Keratinocyte (primary cell): Measurements from ENCODE around the gene GRAMD2A.

Experiments used
- EZH2 ChIP-seq: IDR thresholded peaks from one replicate; pipeline ENCODE4 v1.6.1; 2012; ENCODE audit warnings: inconsistent platforms, mild to moderate bottlenecking, low read length, moderate library complexity
- TF ChIP-seq, protein P1 (sequence below), 3 experiments: IDR thresholded peaks in 1 of 3; conservative IDR thresholded peaks in 1 of 3; optimal IDR thresholded peaks in 1 of 3; 2 replicates in 2 of 3; 3 replicates in 1 of 3; pipeline versions ENCODE3 to v1.5.1; 2011; ENCODE audit warnings: low read length in 3 of 3, mild to moderate bottlenecking in 3 of 3, moderate library complexity in 2 of 3, control low read depth in 1 of 3, inconsistent platforms in 1 of 3; ENCODE audit not compliant: insufficient read depth in 2 of 3; ENCODE audit errors: extremely low read depth in 1 of 3

DNA sequence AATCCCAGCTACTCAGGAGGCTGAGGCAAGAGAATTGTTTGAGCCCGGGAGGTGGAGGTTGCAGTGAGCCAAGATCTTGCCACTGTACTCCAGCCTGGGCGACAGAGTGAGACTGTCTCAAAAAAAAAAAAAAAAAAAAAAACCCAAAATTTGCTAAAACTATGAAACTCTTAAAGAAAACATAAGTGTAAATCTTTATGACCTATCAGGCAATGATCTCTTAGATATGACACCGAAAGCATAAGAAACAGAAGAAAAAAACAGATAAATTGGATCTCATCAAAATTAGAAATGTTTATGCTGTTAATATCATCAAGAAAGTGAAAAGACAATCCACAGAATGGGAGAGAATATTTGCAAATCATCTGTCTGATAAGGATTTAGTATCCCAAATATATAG, 15.3 kb downstream of the GRAMD2A start:
- TF ChIP-seq, protein P1, sequence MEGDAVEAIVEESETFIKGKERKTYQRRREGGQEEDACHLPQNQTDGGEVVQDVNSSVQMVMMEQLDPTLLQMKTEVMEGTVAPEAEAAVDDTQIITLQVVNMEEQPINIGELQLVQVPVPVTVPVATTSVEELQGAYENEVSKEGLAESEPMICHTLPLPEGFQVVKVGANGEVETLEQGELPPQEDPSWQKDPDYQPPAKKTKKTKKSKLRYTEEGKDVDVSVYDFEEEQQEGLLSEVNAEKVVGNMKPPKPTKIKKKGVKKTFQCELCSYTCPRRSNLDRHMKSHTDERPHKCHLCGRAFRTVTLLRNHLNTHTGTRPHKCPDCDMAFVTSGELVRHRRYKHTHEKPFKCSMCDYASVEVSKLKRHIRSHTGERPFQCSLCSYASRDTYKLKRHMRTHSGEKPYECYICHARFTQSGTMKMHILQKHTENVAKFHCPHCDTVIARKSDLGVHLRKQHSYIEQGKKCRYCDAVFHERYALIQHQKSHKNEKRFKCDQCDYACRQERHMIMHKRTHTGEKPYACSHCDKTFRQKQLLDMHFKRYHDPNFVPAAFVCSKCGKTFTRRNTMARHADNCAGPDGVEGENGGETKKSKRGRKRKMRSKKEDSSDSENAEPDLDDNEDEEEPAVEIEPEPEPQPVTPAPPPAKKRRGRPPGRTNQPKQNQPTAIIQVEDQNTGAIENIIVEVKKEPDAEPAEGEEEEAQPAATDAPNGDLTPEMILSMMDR (optimal IDR thresholded peaks at IDR 0.05 in 1 of 3, IDR thresholded peaks at IDR 0.05 in 1 of 3, conservative IDR thresholded peaks at IDR 0.05 in 1 of 3; ENCODE audit: extremely low read depth in 1 of 3, insufficient read depth in 2 of 3, low read length in 3 of 3), result no peak
- TF ChIP-seq EZH2, result no peak
